Loucy (cell line): Measurements from ENCODE around the gene ZNF550.

ENCODE experiments used
- H2AFZ ChIP-seq: fragments of 200-600 bp; sonication (generic); 2 replicates; pipeline ENCODE4 v1.6.0; 2016; ENCODE audit warnings: antibody characterized with exemption, mild to moderate bottlenecking, low read length, moderate library complexity
- H3F3A ChIP-seq: fragments of 200-600 bp; 2 replicates; pipeline ENCODE4 v1.6.0; 2016; ENCODE audit warnings: antibody characterized with exemption, low read depth, mild to moderate bottlenecking
- H3K27me3 ChIP-seq: fragments of 200-600 bp; sonication (generic); 2 replicates; pipeline ENCODE4 v1.6.1; 2014; ENCODE audit warnings: low read length, mild to moderate bottlenecking; ENCODE audit not compliant: insufficient read depth, poor library complexity, severe bottlenecking
- H3K36me3 ChIP-seq: fragments of 200-600 bp; sonication (generic); 2 replicates; pipeline ENCODE4 v1.6.1; 2016; ENCODE audit warnings: low read length; ENCODE audit not compliant: insufficient read depth
- H3K4me1 ChIP-seq: fragments of 200-600 bp; sonication (generic); 2 replicates; pipeline ENCODE4 v1.5.1; 2014; ENCODE audit warnings: low read length, mild to moderate bottlenecking; ENCODE audit not compliant: insufficient read depth, poor library complexity, severe bottlenecking
- H3K4me2 ChIP-seq: fragments of 200-600 bp; sonication (generic); 2 replicates; pipeline ENCODE4 v1.6.0; 2014; ENCODE audit warnings: antibody characterized with exemption, low read length, low read depth, mild to moderate bottlenecking; ENCODE audit not compliant: poor library complexity, severe bottlenecking
- H3K4me3 ChIP-seq: fragments of 200-600 bp; sonication (generic); 2 replicates; pipeline ENCODE4 v1.5.1; 2014; ENCODE audit warnings: low read length, mild to moderate bottlenecking, mixed read lengths; ENCODE audit not compliant: poor library complexity, severe bottlenecking
- H3K79me2 ChIP-seq: fragments of 200-600 bp; sonication (generic); 2 replicates; pipeline ENCODE4 v1.6.1; 2014; ENCODE audit warnings: low read length; ENCODE audit not compliant: insufficient read depth
- H3K9ac ChIP-seq: fragments of 200-600 bp; sonication (generic); 2 replicates; pipeline ENCODE4 v1.6.0; 2014; ENCODE audit warnings: mild to moderate bottlenecking, low read depth, low read length, moderate library complexity; ENCODE audit not compliant: poor library complexity, severe bottlenecking
- H3K9me2 ChIP-seq: fragments of 200-600 bp; sonication (generic); replicated peaks from 2 replicates; pipeline ENCODE4 v1.6.1; 2016; ENCODE audit warnings: low read depth, low read length, mixed read lengths
- H3K9me3 ChIP-seq: fragments of 200-600 bp; sonication (generic); 2 replicates; pipeline ENCODE4 v1.6.1; 2014; ENCODE audit warnings: mild to moderate bottlenecking, antibody characterized with exemption, low read length, low read depth; ENCODE audit not compliant: insufficient read depth
- H4K20me1 ChIP-seq: fragments of 200-600 bp; sonication (generic); 2 replicates; pipeline ENCODE4 v1.6.0; 2014; ENCODE audit warnings: antibody characterized with exemption, low read length, mild to moderate bottlenecking; ENCODE audit not compliant: insufficient read depth, poor library complexity, severe bottlenecking
- CTCF ChIP-seq: fragments of 200-600 bp; sonication (generic); conservative IDR thresholded peaks from 2 replicates; pipeline ENCODE4 v1.5.1; 2014; ENCODE audit warnings: mild to moderate bottlenecking, antibody characterized with exemption, low read length
- EZH2phosphoT487 ChIP-seq: fragments of 200-600 bp; IDR thresholded peaks from 2 replicates; pipeline ENCODE4 v1.6.1; 2018; ENCODE audit warnings: antibody characterized with exemption, mild to moderate bottlenecking, moderate library complexity, borderline replicate concordance

ZNF550 gene

GRCh38 chr19:57583104-57583520 lies 23.4 kb upstream of the ZNF550 start:
- Histone ChIP-seq H3K4me3 (peak overlapping the region; percentile 88), H3K4me2 (peak overlapping the region; percentile 99), H3K4me1 (peaks cover 21% of the 10 kb centered on the region), H3K36me3 (peaks cover 12% of the 10 kb centered on the region; the same call in 1 of the 2 replicates), H3K9me2 (no peaks in the 10 kb centered on the region), H3K79me2 (peaks cover 37% of the 10 kb centered on the region), H4K20me1 (no peaks in the 10 kb centered on the region), H3F3A (no peaks in the 10 kb centered on the region), H3K9me3 (peaks cover 4% of the 10 kb centered on the region; the same call in 1 of the 2 replicates), H3K27me3 (no peaks in the 10 kb centered on the region), H3K9ac (no peak overlapping the region), H2AFZ (peak overlapping the region; percentile 93; the same call in 1 of the 2 replicates)
- TF ChIP-seq EZH2phosphoT487 (no peak), CTCF (no peak)

- H4K20me1 ChIP-seq, result no peaks in the 10 kb centered on the region
- no peaks in the 10 kb centered on the region for H3F3A ChIP-seq
- peak within 1 kb of the TSS; percentile 97 for H2AFZ ChIP-seq
- H3K9me2 ChIP-seq, result no peaks in the 10 kb centered on the region
- H3K4me3 ChIP-seq, result peak within 1 kb of the TSS; percentile 91
- H3K9ac ChIP-seq, result peak within 1 kb of the TSS; percentile 86
- no peaks in the 10 kb centered on the region for H3K27me3 ChIP-seq
- peaks cover 20% of the 10 kb centered on the region for H3K4me1 ChIP-seq
- H3K4me2 ChIP-seq, result peak within 1 kb of the TSS; percentile 91
- H3K79me2 ChIP-seq, result peaks cover 24% of the 10 kb centered on the region
- H3K9me3 ChIP-seq, result peaks cover 12% of the 10 kb centered on the region
- H3K36me3 ChIP-seq, result peaks cover 20% of the 10 kb centered on the region; the same call in 1 of the 2 replicates
- TF ChIP-seq EZH2phosphoT487 (no peak), CTCF (0 out of 2 replicates have a peak, but pooled peaks have one; percentile 18)
These were observed 19.0 kb upstream of the ZNF550 start, which contains the start of gene ZNF416 for GRCh38 chr19:57578487-57579205. TSS of gene ZNF416 (minus strand) at chr19:57578911. CDS start at chr19:57578704, 207 bp downstream.

- Histone ChIP-seq H3K36me3 (peaks cover 39% of the 10 kb centered on the region), H3K9me3 (peaks cover 32% of the 10 kb centered on the region), H2AFZ (no peak overlapping the region), H3K9me2 (no peaks in the 10 kb centered on the region), H3K4me1 (peaks cover 20% of the 10 kb centered on the region), H3K27me3 (no peaks in the 10 kb centered on the region), H3K79me2 (peaks cover 24% of the 10 kb centered on the region), H3K4me2 (peak overlapping the region; percentile 91), H3K4me3 (peak overlapping the region; percentile 91), H3F3A (no peaks in the 10 kb centered on the region), H4K20me1 (no peaks in the 10 kb centered on the region), H3K9ac (no peak overlapping the region)
- TF ChIP-seq CTCF, result no peak
- TF ChIP-seq EZH2phosphoT487, result no peak
These were observed 17.0 kb upstream of the ZNF550 start for GRCh38 chr19:57576661-57577060.
